Measurements from ENCODE around the gene PTH1R. TPM values are rescaled to one million over a fixed set of nuclear protein-coding genes. Genes with fewer than 3 reads are reported as not detected.
A peak's percentile ranks its signal among the peaks of the same experiment; 100 is the strongest.

The PTH1R gene
- total and polyA plus RNA-seq, 11 donors, result 2.1 to 23.4 (median 6.5) TPM

GRCh38 chr3:46848271-46849044, 29.1 kb upstream of the PTH1R start:
- TF ChIP-seq POLR2A (IDR thresholded peaks at IDR 0.05), result no peak
- TF ChIP-seq, protein P1, sequence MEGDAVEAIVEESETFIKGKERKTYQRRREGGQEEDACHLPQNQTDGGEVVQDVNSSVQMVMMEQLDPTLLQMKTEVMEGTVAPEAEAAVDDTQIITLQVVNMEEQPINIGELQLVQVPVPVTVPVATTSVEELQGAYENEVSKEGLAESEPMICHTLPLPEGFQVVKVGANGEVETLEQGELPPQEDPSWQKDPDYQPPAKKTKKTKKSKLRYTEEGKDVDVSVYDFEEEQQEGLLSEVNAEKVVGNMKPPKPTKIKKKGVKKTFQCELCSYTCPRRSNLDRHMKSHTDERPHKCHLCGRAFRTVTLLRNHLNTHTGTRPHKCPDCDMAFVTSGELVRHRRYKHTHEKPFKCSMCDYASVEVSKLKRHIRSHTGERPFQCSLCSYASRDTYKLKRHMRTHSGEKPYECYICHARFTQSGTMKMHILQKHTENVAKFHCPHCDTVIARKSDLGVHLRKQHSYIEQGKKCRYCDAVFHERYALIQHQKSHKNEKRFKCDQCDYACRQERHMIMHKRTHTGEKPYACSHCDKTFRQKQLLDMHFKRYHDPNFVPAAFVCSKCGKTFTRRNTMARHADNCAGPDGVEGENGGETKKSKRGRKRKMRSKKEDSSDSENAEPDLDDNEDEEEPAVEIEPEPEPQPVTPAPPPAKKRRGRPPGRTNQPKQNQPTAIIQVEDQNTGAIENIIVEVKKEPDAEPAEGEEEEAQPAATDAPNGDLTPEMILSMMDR (IDR thresholded peaks at IDR 0.05), result peak; percentile 19 to 58 (median 35)
- Histone ChIP-seq H3K27ac (peak overlapping the region in 6 of 12 donors; percentile 9 to 78 (median 45)), H3K36me3 (peaks cover 0 to 4% (median 0%) of the 10 kb centered on the region in 9 donors), H3K4me3 (no peak overlapping the region), H3K9me3 (peaks cover 0 to 4% (median 0%) of the 10 kb centered on the region in 12 donors), H3K27me3 (no peaks in the 10 kb centered on the region), H3K4me1 (peaks cover 0 to 50% (median 31%) of the 10 kb centered on the region in 12 donors)
- ATAC-seq, result peak in 3 of 4 donors; percentile 0 to 8 (median 1)
- DNase-seq, result peak; percentile 39 to 79 (median 66)
- WGBS, 4 donors, result 40 to 48% (median 42%) methylated on average over 10 to 12 of the region's 12 CpGs
- intact Hi-C loops (cut with DNase I), result loop anchor here in 3 of 10 donors (5.0 to 10.0 kb wide), 2 partner anchors 141 to 144 kb away; partner anchors contain the start of gene TMIE (in 1 of the 3)

- Histone ChIP-seq H3K36me3 (peaks cover 0 to under 1% (median 0%) of the 10 kb centered on the region in 9 donors), H3K27me3 (no peaks in the 10 kb centered on the region), H3K4me3 (no peak overlapping the region), H3K27ac (peak overlapping the region in 5 of 12 donors; percentile 23 to 77 (median 43)), H3K9me3 (no peaks in the 10 kb centered on the region), H3K4me1 (peaks cover 0 to 50% (median 31%) of the 10 kb centered on the region in 12 donors)
- intact Hi-C loops (cut with DNase I), result loop anchor here in 3 of 10 donors (5.0 to 10.0 kb wide), 2 partner anchors 142 to 144 kb away; partner anchors contain the start of gene TMIE (in 1 of the 3)
- DNase-seq (peak in 3 of 5 donors; percentile 5 to 31 (median 27)), ATAC-seq (no peak)
- TF ChIP-seq POLR2A (IDR thresholded peaks at IDR 0.05), result no peak
- TF ChIP-seq, protein P1 (IDR thresholded peaks at IDR 0.05), result no peak
- WGBS, 4 donors, result 62 to 64% (median 63%) methylated on average over 7 of the region's 7 CpGs
Measured at GRCh38 chr3:46849045-46849631, 28.4 kb upstream of the PTH1R start.

DNA sequence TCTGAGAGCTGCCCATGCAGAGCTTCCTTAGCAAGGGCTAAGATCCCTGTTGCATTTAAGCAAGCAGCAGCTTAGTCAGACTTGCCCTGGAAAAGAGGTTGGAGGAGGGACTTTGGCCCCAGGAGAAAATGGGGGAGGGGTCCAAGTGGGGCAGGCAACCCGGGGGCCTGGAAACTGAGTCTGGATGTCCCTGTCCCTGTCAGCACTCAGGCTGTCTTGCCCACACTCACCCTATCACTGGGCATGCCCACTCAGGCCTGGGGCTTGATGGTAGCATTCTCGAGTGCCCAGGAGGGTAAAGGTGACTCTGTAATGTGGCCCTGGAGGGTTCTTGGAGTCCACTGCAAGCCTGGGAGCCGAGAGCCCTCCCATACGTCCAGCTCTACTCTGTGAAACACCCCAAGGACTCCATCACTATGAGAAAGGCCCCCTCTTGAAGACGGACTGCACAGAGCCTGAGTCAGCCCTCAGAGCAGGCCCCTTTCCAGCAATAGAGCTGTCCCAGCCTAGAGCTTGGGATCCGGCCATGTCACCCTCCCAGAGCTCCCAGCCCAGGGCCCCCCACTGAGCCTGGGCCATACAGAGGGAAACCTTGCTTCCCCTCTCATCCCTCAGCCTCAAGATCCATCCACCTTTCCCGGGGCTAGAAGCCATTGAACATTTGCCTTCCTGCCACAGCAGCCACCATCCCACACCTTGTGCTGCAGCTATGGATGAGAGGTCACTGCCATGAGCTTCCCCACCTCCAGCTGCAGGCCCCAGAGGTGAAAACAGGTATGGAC, 27.6 kb upstream of the PTH1R start:
- WGBS, 4 donors, result 42 to 56% (median 49%) methylated on average over 6 to 7 of the region's 7 CpGs
- H3K27me3 ChIP-seq, result no peaks in the 10 kb centered on the region
- peak in 1 of 4 donors; percentile 0 for ATAC-seq
- peak overlapping the region in 5 of 12 donors; percentile 23 to 77 (median 43) for H3K27ac ChIP-seq
- no peaks in the 10 kb centered on the region for H3K36me3 ChIP-seq
- H3K9me3 ChIP-seq, result no peaks in the 10 kb centered on the region
- intact Hi-C loops (cut with DNase I), result loop anchor here in 3 of 10 donors (5.0 to 10.0 kb wide), 2 partner anchors 143 to 145 kb away; partner anchors contain the start of gene TMIE (in 1 of the 3)
- peak in 4 of 5 donors; percentile 19 to 47 (median 36) for DNase-seq
- H3K4me1 ChIP-seq, result peaks cover 0 to 48% (median 31%) of the 10 kb centered on the region in 12 donors
- TF ChIP-seq POLR2A (IDR thresholded peaks at IDR 0.05), result no peak
- TF ChIP-seq, protein P1 (IDR thresholded peaks at IDR 0.05), result no peak
- H3K4me3 ChIP-seq, result no peak overlapping the region

Measured in heart left ventricle (tissue), 16 donors.